GM12878 (cell line): ENCODE measurements around the gene SLC51A. TPM values are rescaled to one million over a fixed set of nuclear protein-coding genes. Genes with fewer than 3 reads are reported as not detected.
A peak's percentile ranks its signal among the peaks of the same experiment; 100 is the strongest.

Experiments used
- BMI1 ChIP-seq: fragments of 450-650 bp; IDR thresholded peaks from 2 replicates; pipeline ENCODE4 v1.6.1; 2016; ENCODE audit warnings: mild to moderate bottlenecking, moderate library complexity, borderline replicate concordance
- BRCA1 ChIP-seq: IDR thresholded peaks from 2 replicates; pipeline ENCODE4 v1.6.1; 2011; ENCODE audit warnings: low read depth, low read length, improper control_type of control experiment
- CEBPB ChIP-seq, 2 experiments: fragments of 150-350 bp in 1 of 2; IDR thresholded peaks; 2 replicates each; pipeline ENCODE4 v1.6.1; 2012 to 2014; ENCODE audit warnings: low read depth in 2 of 2, low read length in 2 of 2, borderline replicate concordance in 1 of 2, inconsistent platforms in 1 of 2
- CHD2 ChIP-seq: IDR thresholded peaks from 2 replicates; pipeline ENCODE4 v1.6.1; 2011; ENCODE audit warnings: low read depth, low read length, improper control_type of control experiment, borderline replicate concordance
- CREB1 ChIP-seq: IDR thresholded peaks from 2 replicates; pipeline ENCODE4 v1.6.1; 2012; ENCODE audit warnings: low read depth, mild to moderate bottlenecking, inconsistent platforms
- HSF1 ChIP-seq: fragments of 150-350 bp; IDR thresholded peaks from 2 replicates; pipeline ENCODE4 v1.6.1; 2014; ENCODE audit warnings: mild to moderate bottlenecking, low read depth, low read length
- IRF3 ChIP-seq: fragments of 450-650 bp; IDR thresholded peaks from 2 replicates; pipeline ENCODE4 v1.6.1; 2014; ENCODE audit warnings: mild to moderate bottlenecking
- IRF4 ChIP-seq: IDR thresholded peaks from 2 replicates; pipeline ENCODE4 v1.6.1; 2011; ENCODE audit warnings: low read depth, low read length
- IRF5 ChIP-seq: fragments of 450-650 bp; IDR thresholded peaks from 2 replicates; pipeline ENCODE4 v1.6.1; 2017; ENCODE audit warnings: borderline replicate concordance
- JUNB ChIP-seq: IDR thresholded peaks from 2 replicates; pipeline ENCODE4 v1.6.1; 2016; ENCODE audit warnings: antibody characterized with exemption, mild to moderate bottlenecking
- KDM1A ChIP-seq: fragments of 200-600 bp; sonication (generic); IDR thresholded peaks from 2 replicates; pipeline ENCODE4 v1.6.1; 2016; ENCODE audit warnings: borderline replicate concordance
- MXI1 ChIP-seq: fragments of 150-350 bp; IDR thresholded peaks from 2 replicates; pipeline ENCODE4 v1.6.1; 2011; ENCODE audit warnings: low read depth, mild to moderate bottlenecking, inconsistent platforms, low read length, improper control_type of control experiment
- PBX3 ChIP-seq: IDR thresholded peaks from 2 replicates; pipeline ENCODE4 v1.6.1; 2011; ENCODE audit warnings: mild to moderate bottlenecking, low read depth, low read length, moderate library complexity; ENCODE audit not compliant: insufficient replicate concordance
- POU2F2 ChIP-seq: IDR thresholded peaks from 3 replicates; pipeline ENCODE4 v1.6.1; 2011; ENCODE audit warnings: low read depth, mild to moderate bottlenecking, low read length, borderline replicate concordance
- RELA ChIP-seq: fragments of 450-650 bp; IDR thresholded peaks from 2 replicates; pipeline ENCODE4 v1.8.0; 2014; ENCODE audit warnings: borderline replicate concordance; ENCODE audit not compliant: partially characterized antibody
- SMC3 ChIP-seq: IDR thresholded peaks from 2 replicates; pipeline ENCODE4 v1.6.1; 2011; ENCODE audit warnings: low read length, improper control_type of control experiment, borderline replicate concordance
- SPI1 ChIP-seq: IDR thresholded peaks from 2 replicates; pipeline ENCODE4 v1.6.1; 2011; ENCODE audit warnings: low read depth, mild to moderate bottlenecking, low read length, moderate library complexity, borderline replicate concordance; ENCODE audit not compliant: insufficient read depth
- TBL1XR1 ChIP-seq: IDR thresholded peaks from 2 replicates; pipeline ENCODE4 v1.6.1; 2012; ENCODE audit warnings: low read depth, low read length, improper control_type of control experiment
- polyA plus RNA-seq, 11 experiments: library from polyadenylated mRNA; depleted of rRNA in 4 of 11; unstranded in 6 of 11; stranded (reverse) in 5 of 11; fragments of >200 nt; fragmentation: Nextera tagmentation in 4 of 11; fragmentation: Illumina TruSeq in 1 of 11; extraction: Ambion mirVana in 4 of 11; extraction: Trizol in 1 of 11; gene quantifications; 1 replicate in 1 of 11; 2 replicates in 10 of 11; pipeline versions ENCODE4 v1.2.1 to v1.2.3, GENCODE V29; 2011 to 2016; ENCODE audit warnings: inconsistent platforms in 2 of 11, missing spikeins in 2 of 11, low read depth in 1 of 11
- total RNA-seq, 4 experiments: library from RNA; depleted of rRNA in 3 of 4; stranded (reverse); fragments of >200 nt in 3 of 4; fragmentation: Illumina TruSeq in 1 of 4; extraction: Trizol in 1 of 4; gene quantifications; 2 replicates each; pipeline versions ENCODE4 v1.2.1 to v1.2.3, GENCODE V29; 2013 to 2021

The SLC51A gene
- total and polyA plus RNA-seq, 10 of the 15 experiments (the other 5 are each of a cell fraction or from before 2014, with no cell fraction given) = 0.99 to 3.9 (median 2.2) TPM; not detected in 6

- TF ChIP-seq IRF3 = no peak
- TF ChIP-seq CEBPB (IDR thresholded peaks at IDR 0.05; ENCODE audit: borderline replicate concordance in 1 of 2, low read depth in 2 of 2, low read length in 2 of 2) = peak in 1 of 2 experiments; percentile 83; a peak in 2 of 4 replicates
- no peak for TF ChIP-seq KDM1A
- TF ChIP-seq CREB1 = peak; percentile 87
- TF ChIP-seq BRCA1 = no peak
- TF ChIP-seq RELA = peak; percentile 66
- peak; percentile 27; the same call in 1 of the 2 replicates for TF ChIP-seq CHD2
- TF ChIP-seq POU2F2 = no peak; the same call in 1 of the 3 replicates
- TF ChIP-seq TBL1XR1 = peak; percentile 87
- TF ChIP-seq JUNB = peak; percentile 93
- TF ChIP-seq MXI1 = peak; percentile 64; the same call in 1 of the 2 replicates
- no peak for TF ChIP-seq IRF5
- TF ChIP-seq IRF4 = peak; percentile 1; the same call in 1 of the 2 replicates
- peak; percentile 85; the same call in 1 of the 2 replicates for TF ChIP-seq HSF1
- no peak for TF ChIP-seq BMI1
- TF ChIP-seq SPI1 = 0 out of 2 replicates have a peak, but pooled peaks have one; percentile 9
- TF ChIP-seq SMC3 = peak; percentile 70
- TF ChIP-seq PBX3 = no peak
Observed at GRCh38 chr3:196179380-196180308, 36.7 kb upstream of the SLC51A start (continued).
